ENCODE data around the gene ARMC3.

GRCh38 chr10:23067337-23067736, 139.5 kb downstream of the ARMC3 start:
- TF ChIP-seq SPI1 (IDR thresholded peaks at IDR 0.05; ENCODE audit: borderline replicate concordance, low read depth, low read length) (no peak), CTCF (IDR thresholded peaks at IDR 0.05 in 2 of 3, conservative IDR thresholded peaks at IDR 0.05 in 1 of 3; ENCODE audit: insufficient read depth in 2 of 3, low read depth in 1 of 3, low read length in 3 of 3) (no peak), ARNT (IDR thresholded peaks at IDR 0.05) (no peak), ZFX (CRISPR knock-in tag; IDR thresholded peaks at IDR 0.05) (no peak), HDAC2 (IDR thresholded peaks at IDR 0.05) (no peak)
- TF ChIP-seq, protein P1, sequence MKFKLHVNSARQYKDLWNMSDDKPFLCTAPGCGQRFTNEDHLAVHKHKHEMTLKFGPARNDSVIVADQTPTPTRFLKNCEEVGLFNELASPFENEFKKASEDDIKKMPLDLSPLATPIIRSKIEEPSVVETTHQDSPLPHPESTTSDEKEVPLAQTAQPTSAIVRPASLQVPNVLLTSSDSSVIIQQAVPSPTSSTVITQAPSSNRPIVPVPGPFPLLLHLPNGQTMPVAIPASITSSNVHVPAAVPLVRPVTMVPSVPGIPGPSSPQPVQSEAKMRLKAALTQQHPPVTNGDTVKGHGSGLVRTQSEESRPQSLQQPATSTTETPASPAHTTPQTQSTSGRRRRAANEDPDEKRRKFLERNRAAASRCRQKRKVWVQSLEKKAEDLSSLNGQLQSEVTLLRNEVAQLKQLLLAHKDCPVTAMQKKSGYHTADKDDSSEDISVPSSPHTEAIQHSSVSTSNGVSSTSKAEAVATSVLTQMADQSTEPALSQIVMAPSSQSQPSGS (CRISPR knock-in tag; IDR thresholded peaks at IDR 0.05) = no peak

Measured in K562 (cell line).